ENCODE results near the gene SLC35G3.

DNA sequence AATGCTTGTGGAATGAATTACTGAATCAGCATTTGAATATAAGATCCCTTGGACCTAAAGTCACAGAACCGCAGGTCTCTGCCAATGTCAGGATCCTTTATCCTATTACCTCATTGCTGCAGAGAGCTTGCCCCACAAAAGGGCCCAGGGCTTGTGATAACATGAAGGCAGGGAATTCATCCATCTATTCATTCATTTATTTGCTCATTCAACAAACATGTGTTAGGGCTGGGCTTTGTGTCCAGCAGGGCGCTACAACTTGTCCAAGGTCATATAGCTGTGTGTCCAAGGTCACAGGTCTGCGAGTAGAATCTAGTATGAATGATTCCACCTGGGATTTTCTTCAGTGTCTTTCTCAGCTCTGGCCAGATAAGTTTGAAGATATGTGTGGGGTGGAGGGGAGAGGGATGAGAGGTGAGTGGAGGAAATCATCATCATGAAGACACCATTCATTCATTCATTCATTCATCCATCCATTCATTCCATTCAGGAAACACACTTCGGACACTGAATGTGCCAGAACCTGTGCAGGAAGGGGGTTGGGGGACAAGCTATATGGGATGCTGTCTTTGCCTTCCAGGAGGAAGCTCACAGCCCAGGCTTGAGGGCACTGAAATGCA, 47.9 kb downstream of the SLC35G3 start:
- TF ChIP-seq, protein P1, sequence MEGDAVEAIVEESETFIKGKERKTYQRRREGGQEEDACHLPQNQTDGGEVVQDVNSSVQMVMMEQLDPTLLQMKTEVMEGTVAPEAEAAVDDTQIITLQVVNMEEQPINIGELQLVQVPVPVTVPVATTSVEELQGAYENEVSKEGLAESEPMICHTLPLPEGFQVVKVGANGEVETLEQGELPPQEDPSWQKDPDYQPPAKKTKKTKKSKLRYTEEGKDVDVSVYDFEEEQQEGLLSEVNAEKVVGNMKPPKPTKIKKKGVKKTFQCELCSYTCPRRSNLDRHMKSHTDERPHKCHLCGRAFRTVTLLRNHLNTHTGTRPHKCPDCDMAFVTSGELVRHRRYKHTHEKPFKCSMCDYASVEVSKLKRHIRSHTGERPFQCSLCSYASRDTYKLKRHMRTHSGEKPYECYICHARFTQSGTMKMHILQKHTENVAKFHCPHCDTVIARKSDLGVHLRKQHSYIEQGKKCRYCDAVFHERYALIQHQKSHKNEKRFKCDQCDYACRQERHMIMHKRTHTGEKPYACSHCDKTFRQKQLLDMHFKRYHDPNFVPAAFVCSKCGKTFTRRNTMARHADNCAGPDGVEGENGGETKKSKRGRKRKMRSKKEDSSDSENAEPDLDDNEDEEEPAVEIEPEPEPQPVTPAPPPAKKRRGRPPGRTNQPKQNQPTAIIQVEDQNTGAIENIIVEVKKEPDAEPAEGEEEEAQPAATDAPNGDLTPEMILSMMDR (conservative IDR thresholded peaks at IDR 0.05; ENCODE audit: low read depth, low read length): no peak
- TF ChIP-seq POLR2A (IDR thresholded peaks at IDR 0.05; ENCODE audit: low read depth, low read length) (no peak), RFX5 (IDR thresholded peaks at IDR 0.05; ENCODE audit: low read depth, low read length) (no peak)
